H1 (cell line): ENCODE data around the gene MYO7B. TPM values are rescaled to one million over a fixed set of nuclear protein-coding genes. Genes with fewer than 3 reads are reported as not detected.

Source experiments
- BACH1 ChIP-seq: IDR thresholded peaks from 2 replicates; pipeline ENCODE4 v1.6.1; 2012; ENCODE audit warnings: low read length, improper control_type of control experiment
- E2F6 ChIP-seq: IDR thresholded peaks from 2 replicates; pipeline ENCODE4 v1.6.1; 2012; ENCODE audit warnings: inconsistent platforms
- KDM4A ChIP-seq: IDR thresholded peaks from one replicate; pipeline ENCODE4 v1.7.1; 2012; ENCODE audit warnings: low read depth, mild to moderate bottlenecking, moderate library complexity, low read length, inconsistent platforms; ENCODE audit not compliant: severe bottlenecking
- NRF1 ChIP-seq: IDR thresholded peaks from 2 replicates; pipeline ENCODE4 v1.6.1; 2011; ENCODE audit warnings: mild to moderate bottlenecking, low read depth, low read length, improper control_type of control experiment
- polyA plus RNA-seq, 7 experiments: library from polyadenylated mRNA; depleted of rRNA in 3 of 7; stranded (reverse) in 5 of 7; unstranded in 2 of 7; fragments of >200 nt in 5 of 7; fragments of 200-250 nt in 2 of 7; gene quantifications; 1 replicate in 5 of 7; 2 replicates in 1 of 7; 4 replicates in 1 of 7; pipeline versions ENCODE4 v1.2.1 to v1.2.3, GENCODE V29; 2011 to 2013; ENCODE audit warnings: missing spikeins in 2 of 7, mixed read lengths in 2 of 7
- total RNA-seq: library from RNA; stranded (reverse); fragmentation: NEBNext Ultra II Directional; extraction: Animal tissue kit (Norgen Biotek cat#: 25700); gene quantifications from 2 replicates; pipeline ENCODE4 v1.2.1, GENCODE V29; 2021

MYO7B gene
- total and polyA plus RNA-seq, 2 of the 8 experiments (the other 6 are each of a cell fraction or from before 2014, with no cell fraction given), result not detected

GRCh38 chr2:127659408-127660290 is 124.2 kb downstream of the MYO7B start (continued):
- TF ChIP-seq BACH1 (no peak), NRF1 (no peak), KDM4A (no peak), E2F6 (no peak)
